Suprapubic skin (tissue), 3 donors: ENCODE data around the gene CREB5.

Experiments
- CTCF ChIP-seq, 2 donors: fragments of 200-600 bp in 1 of 2; fragments of 450-650 bp in 1 of 2; sonication (generic) in 1 of 2; IDR thresholded peaks; one replicate each; pipeline ENCODE4 v1.5.1; 2016 to 2019; ENCODE audit warnings: antibody characterized with exemption in 2 of 2, mild to moderate bottlenecking in 1 of 2, moderate library complexity in 1 of 2
- POLR2A ChIP-seq, 2 donors: fragments of 450-650 bp; IDR thresholded peaks; one replicate each; pipeline ENCODE4 v1.6.1; 2017; ENCODE audit warnings: antibody characterized with exemption in 2 of 2, mild to moderate bottlenecking in 2 of 2, moderate library complexity in 2 of 2

- TF ChIP-seq CTCF (IDR thresholded peaks at IDR 0.05) (no peak), POLR2A (IDR thresholded peaks at IDR 0.05) (no peak)
Observed at GRCh38 chr7:28565980-28566379, 153.7 kb downstream of the CREB5 start.
